OCI-LY7 (cell line): ENCODE data around the gene EIF4E1B. TPM values are rescaled to one million over a fixed set of nuclear protein-coding genes. Genes with fewer than 3 reads are reported as not detected.

ENCODE experiments used
- BruUV-seq: library from RNA; stranded (reverse); fragments of 400-500 nt; replicated peaks from 2 replicates; lab custom pipeline; 2021; lab: Mats Ljungman, UMichigan
- CTCF ChIA-PET: fragments of 300-600 bp; sonication (Branson Sonifier 250); formaldehyde crosslinking; loops from one replicate; lab custom pipeline; 2022; ENCODE audit warnings: antibody characterized with exemption; ENCODE audit not compliant: unreplicated experiment; lab: Charles Lee
- POLR2A ChIA-PET: fragments of 300-600 bp; sonication (Branson Sonifier 250); formaldehyde crosslinking; loops from one replicate; lab custom pipeline; 2022; ENCODE audit warnings: antibody characterized with exemption; lab: Charles Lee
- DNase-seq: peaks from one replicate; pipeline ENCODE4 v3.0.0-alpha.2; 2015; ENCODE audit warnings: low spot score
- H2AFZ ChIP-seq: fragments of 200-600 bp; sonication (generic), shearing (Covaris generic); 2 replicates; pipeline ENCODE4 v1.6.1; 2014; ENCODE audit warnings: mild to moderate bottlenecking, antibody characterized with exemption, low read length, moderate library complexity
- H3K27ac ChIP-seq: fragments of 200-600 bp; sonication (generic); 2 replicates; pipeline ENCODE4 v1.5.1; 2014; ENCODE audit warnings: mixed run types, low read depth, mild to moderate bottlenecking, moderate library complexity, low read length, inconsistent platforms; ENCODE audit not compliant: poor library complexity, severe bottlenecking
- H3K36me3 ChIP-seq: fragments of 200-600 bp; sonication (generic); 2 replicates; pipeline ENCODE4 v1.6.1; 2014; ENCODE audit warnings: mild to moderate bottlenecking, antibody characterized with exemption, low read length, moderate library complexity, mixed read lengths; ENCODE audit not compliant: insufficient read depth
- H3K4me1 ChIP-seq: fragments of 200-600 bp; sonication (generic); 2 replicates; pipeline ENCODE4 v1.5.1; 2014; ENCODE audit warnings: mild to moderate bottlenecking, low read length; ENCODE audit not compliant: insufficient read depth, poor library complexity, severe bottlenecking
- H3K4me2 ChIP-seq: fragments of 200-600 bp; sonication (generic); 2 replicates; pipeline ENCODE4 v1.6.1; 2014; ENCODE audit warnings: mild to moderate bottlenecking, low read length
- H3K4me3 ChIP-seq: fragments of 200-600 bp; sonication (generic); 2 replicates; pipeline ENCODE4 v1.5.1; 2014; ENCODE audit warnings: mild to moderate bottlenecking, low read depth, low read length; ENCODE audit not compliant: poor library complexity, severe bottlenecking
- H3K79me2 ChIP-seq: fragments of 200-600 bp; sonication (generic); 2 replicates; pipeline ENCODE4 v1.6.1; 2016; ENCODE audit warnings: low read depth, mild to moderate bottlenecking, low read length, moderate library complexity, mixed read lengths; ENCODE audit not compliant: insufficient read depth
- H3K9me2 ChIP-seq: fragments of 200-600 bp; sonication (generic); 2 replicates; pipeline ENCODE4 v1.6.1; 2016; ENCODE audit warnings: mild to moderate bottlenecking, low read length, mixed read lengths; ENCODE audit not compliant: insufficient read depth
- H3K9me3 ChIP-seq: fragments of 200-600 bp; sonication (generic); 2 replicates; pipeline ENCODE4 v1.6.1; 2014; ENCODE audit warnings: mild to moderate bottlenecking, mixed run types, low read length, mixed read lengths
- H4K20me1 ChIP-seq: fragments of 200-600 bp; sonication (generic); 2 replicates; pipeline ENCODE4 v1.6.1; 2014; ENCODE audit warnings: mild to moderate bottlenecking, antibody characterized with exemption, low read length, moderate library complexity, mixed read lengths; ENCODE audit not compliant: insufficient read depth
- EZH2phosphoT487 ChIP-seq: fragments of 200-600 bp; sonication (generic); IDR thresholded peaks from 2 replicates; pipeline ENCODE4 v1.6.1; 2018; ENCODE audit warnings: low read depth, borderline replicate concordance, mild to moderate bottlenecking, mixed run types, antibody characterized with exemption, low read length, moderate library complexity, mixed read lengths
- intact Hi-C: fragments of 100-400 bp; cut with micrococcal nuclease; formaldehyde crosslinking; loops from one replicate; pipeline ENCODE4 v1.10.0; 2022; ENCODE audit not compliant: unreplicated experiment
- total RNA-seq, 2 experiments: library from RNA; depleted of rRNA in 1 of 2; stranded (reverse); fragments of >200 nt in 1 of 2; shearing (Covaris generic) in 1 of 2; gene quantifications; 2 replicates each; pipeline ENCODE4 v1.2.3, GENCODE V29; 2014 to 2022
- TF ChIP-seq, protein P1 (sequence below): fragments of 200-600 bp; sonication (generic); conservative IDR thresholded peaks from 2 replicates; pipeline ENCODE4 v1.5.1; 2014; ENCODE audit warnings: mild to moderate bottlenecking, antibody characterized with exemption, low read length, moderate library complexity, mixed read lengths

Gene EIF4E1B
- total RNA-seq, 2 experiments from 2014 or later: 0.16 to 2.4 TPM

DNA sequence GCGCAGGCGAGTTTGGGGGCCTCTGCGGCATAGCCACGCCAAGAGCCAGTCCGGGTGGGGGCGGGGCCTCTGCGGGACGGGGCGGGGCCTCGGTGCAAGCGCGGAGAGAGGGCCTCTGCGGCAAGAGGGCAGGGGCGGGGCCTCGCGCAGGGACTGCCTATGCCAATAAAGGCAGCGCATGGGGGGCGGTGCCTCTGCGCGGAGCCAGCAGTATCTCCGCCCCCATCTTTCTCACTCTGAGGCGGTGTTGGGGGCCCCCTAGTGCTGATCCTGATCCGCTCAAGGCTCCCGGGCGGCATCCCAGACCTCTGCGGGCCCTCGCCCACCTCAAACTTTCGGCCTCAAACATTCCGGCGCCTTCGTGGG is 11.3 kb upstream of the EIF4E1B start:
- CTCF ChIA-PET: interaction anchor here (0.6 kb wide), 1 partner anchor 10 kb away, joined by 3 read pairs; no protein-coding TSS in a partner anchor
- Histone ChIP-seq H3K9me2 (no peaks in the 10 kb centered on the region), H3K27ac (no peak overlapping the region), H3K4me1 (no peaks in the 10 kb centered on the region), H3K4me3 (no peak overlapping the region), H3K79me2 (no peaks in the 10 kb centered on the region), H4K20me1 (no peaks in the 10 kb centered on the region), H3K9me3 (no peaks in the 10 kb centered on the region), H3K36me3 (no peaks in the 10 kb centered on the region), H2AFZ (no peak overlapping the region), H3K4me2 (peak overlapping the region; percentile 35)
- peak; percentile 91 for DNase-seq
- BruUV-seq: no TSS peak
- POLR2A ChIA-PET: interaction anchor here (0.6 kb wide), 1 partner anchor 154 kb away, joined by 3 read pairs; no protein-coding TSS in a partner anchor
- intact Hi-C loops: loop anchor here (1.0 kb wide), 1 partner anchor 45 kb away; no protein-coding TSS in a partner anchor
- no peak for TF ChIP-seq EZH2phosphoT487
- TF ChIP-seq, protein P1, sequence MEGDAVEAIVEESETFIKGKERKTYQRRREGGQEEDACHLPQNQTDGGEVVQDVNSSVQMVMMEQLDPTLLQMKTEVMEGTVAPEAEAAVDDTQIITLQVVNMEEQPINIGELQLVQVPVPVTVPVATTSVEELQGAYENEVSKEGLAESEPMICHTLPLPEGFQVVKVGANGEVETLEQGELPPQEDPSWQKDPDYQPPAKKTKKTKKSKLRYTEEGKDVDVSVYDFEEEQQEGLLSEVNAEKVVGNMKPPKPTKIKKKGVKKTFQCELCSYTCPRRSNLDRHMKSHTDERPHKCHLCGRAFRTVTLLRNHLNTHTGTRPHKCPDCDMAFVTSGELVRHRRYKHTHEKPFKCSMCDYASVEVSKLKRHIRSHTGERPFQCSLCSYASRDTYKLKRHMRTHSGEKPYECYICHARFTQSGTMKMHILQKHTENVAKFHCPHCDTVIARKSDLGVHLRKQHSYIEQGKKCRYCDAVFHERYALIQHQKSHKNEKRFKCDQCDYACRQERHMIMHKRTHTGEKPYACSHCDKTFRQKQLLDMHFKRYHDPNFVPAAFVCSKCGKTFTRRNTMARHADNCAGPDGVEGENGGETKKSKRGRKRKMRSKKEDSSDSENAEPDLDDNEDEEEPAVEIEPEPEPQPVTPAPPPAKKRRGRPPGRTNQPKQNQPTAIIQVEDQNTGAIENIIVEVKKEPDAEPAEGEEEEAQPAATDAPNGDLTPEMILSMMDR: peak; percentile 66

DNA sequence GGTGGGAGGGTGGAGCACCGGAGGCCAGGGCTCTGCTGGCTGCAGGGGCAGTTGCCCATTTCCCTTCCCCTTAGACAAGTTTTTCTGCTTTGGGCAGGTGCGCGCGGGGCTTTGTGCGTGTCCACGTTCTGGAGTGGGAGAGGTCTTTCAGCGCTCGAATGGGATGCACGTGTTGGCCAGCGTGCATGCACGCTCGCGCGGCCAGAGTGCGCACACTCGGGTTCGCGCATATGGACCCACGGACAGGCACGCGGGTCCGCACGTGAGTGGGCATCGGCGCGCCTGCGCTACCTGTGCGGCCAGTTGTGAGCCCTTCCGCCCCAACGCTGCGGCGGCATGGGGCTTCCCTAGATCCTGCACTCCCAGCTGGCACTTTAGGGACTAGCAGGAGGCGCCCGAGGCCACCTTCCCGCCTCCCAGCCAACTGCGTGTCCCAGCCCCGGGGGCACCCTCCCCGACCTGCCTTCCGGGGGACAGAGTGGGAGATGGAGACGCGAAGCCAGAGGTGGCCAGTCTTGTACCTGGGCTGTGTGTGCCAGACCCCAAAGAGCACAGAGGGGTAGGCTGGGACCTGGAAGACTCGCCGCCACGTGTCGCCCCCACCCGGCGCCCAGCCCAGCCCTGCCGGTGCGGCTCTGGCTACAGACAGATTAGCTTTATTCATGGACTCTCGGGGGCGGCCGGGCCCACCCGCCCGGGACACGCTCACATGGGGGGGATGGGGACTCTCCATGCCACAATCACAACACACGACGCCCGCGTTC is 10.7 kb upstream of the EIF4E1B start:
- Histone ChIP-seq H3K9me2 (no peaks in the 10 kb centered on the region), H3K4me1 (no peaks in the 10 kb centered on the region), H3K36me3 (no peaks in the 10 kb centered on the region), H3K4me3 (no peak overlapping the region), H3K4me2 (peak overlapping the region; percentile 33; the same call in 1 of the 2 replicates), H3K9me3 (no peaks in the 10 kb centered on the region), H3K27ac (no peak overlapping the region), H4K20me1 (no peaks in the 10 kb centered on the region), H3K79me2 (no peaks in the 10 kb centered on the region), H2AFZ (no peak overlapping the region)
- intact Hi-C loops: loop anchor here (1.0 kb wide), 1 partner anchor 45 kb away; no protein-coding TSS in a partner anchor
- no peak for DNase-seq
- TF ChIP-seq, protein P1: 0 out of 2 replicates have a peak, but pooled peaks have one; percentile 2
- TF ChIP-seq EZH2phosphoT487: no peak
- ChIA-PET CTCF (no interaction called here), POLR2A (no interaction called here)
- no TSS peak for BruUV-seq
